Activated B cell treated with CpG ODN at 0.5 μM for 24 hours (primary cell): ENCODE results near the gene KDM8. TPM values are rescaled to one million over a fixed set of nuclear protein-coding genes. Genes with fewer than 3 reads are reported as not detected.

ENCODE experiments used
- ATAC-seq: fragments of 200-7000 bp; cut with Tn5 transposase; one replicate; pipeline ENCODE4 v1.10.0; 2021; ENCODE audit warnings: low read depth, mild to moderate bottlenecking, moderate library complexity
- CTCF ChIA-PET: fragments of 350-600 bp; sonication (Branson Sonifier 250); formaldehyde crosslinking; loops from one replicate; lab custom pipeline; 2021; ENCODE audit warnings: antibody characterized with exemption; lab: Charles Lee
- POLR2A ChIA-PET: fragments of 350-600 bp; sonication (Branson Sonifier 250); formaldehyde crosslinking; loops from one replicate; lab custom pipeline; 2021; ENCODE audit warnings: antibody characterized with exemption; lab: Charles Lee
- DNase-seq: peaks from one replicate; pipeline ENCODE4 v3.0.0; 2022
- H3K27ac Mint-ChIP-seq: one replicate; pipeline ENCODE4 v1.8.0; 2020; ENCODE audit warnings: mixed read lengths
- H3K27me3 Mint-ChIP-seq: one replicate; pipeline ENCODE4 v1.8.0; 2021; ENCODE audit warnings: mixed read lengths
- H3K36me3 Mint-ChIP-seq: one replicate; pipeline ENCODE4 v1.8.0; 2021; ENCODE audit warnings: low read depth, mixed read lengths
- H3K4me1 Mint-ChIP-seq: one replicate; pipeline ENCODE4 v1.8.0; 2021; ENCODE audit warnings: mixed read lengths
- H3K4me3 Mint-ChIP-seq: one replicate; pipeline ENCODE4 v1.8.0; 2020; ENCODE audit warnings: mild to moderate bottlenecking, mixed read lengths
- H3K9me3 Mint-ChIP-seq: one replicate; pipeline ENCODE4 v1.8.0; 2020; ENCODE audit warnings: mixed read lengths
- CTCF ChIP-seq: fragments of 200-600 bp; IDR thresholded peaks from one replicate; pipeline ENCODE4 v1.8.0; 2022; ENCODE audit warnings: antibody characterized with exemption, mild to moderate bottlenecking
- intact Hi-C: fragments of 100-400 bp; cut with micrococcal nuclease; formaldehyde crosslinking; loops from one replicate; pipeline ENCODE4 v1.15.1; 2024
- total RNA-seq: library from RNA; stranded (reverse); gene quantifications from 2 replicates; pipeline ENCODE4 v1.2.3, GENCODE V29; 2022

Gene KDM8
- total RNA-seq, 1 donor from 2014 or later = 17.9 TPM

- H3K27ac Mint-ChIP-seq = peak overlapping the region; percentile 89
- H3K27me3 Mint-ChIP-seq = no peaks in the 10 kb centered on the region
- H3K9me3 Mint-ChIP-seq = no peaks in the 10 kb centered on the region
- intact Hi-C loops = no loop called here
- no peak for TF ChIP-seq CTCF
- DNase-seq = no peak
- H3K4me3 Mint-ChIP-seq = peak overlapping the region; percentile 60
- peak; percentile 5 for ATAC-seq
- peaks cover 33% of the 10 kb centered on the region for H3K36me3 Mint-ChIP-seq
- CTCF ChIA-PET = interaction anchor here (0.8 to 3.5 kb wide), 12 partner anchors 19 to 176 kb away, joined by 3 to 21 read pairs (median 4); no protein-coding TSS in a partner anchor
- H3K4me1 Mint-ChIP-seq = peaks cover 92% of the 10 kb centered on the region
- POLR2A ChIA-PET = interaction anchor here (0.8 to 11.1 kb wide), 22 partner anchors 23 to 221 kb away, joined by 3 to 96 read pairs (median 6); partner anchors contain the start of gene KDM8
These were observed 28.4 kb downstream of the KDM8 start for GRCh38 chr16:27231692-27232060.

GRCh38 chr16:27232061-27232900 lies 29.0 kb downstream of the KDM8 start:
- Mint-ChIP-seq H3K27me3 (no peaks in the 10 kb centered on the region), H3K36me3 (peaks cover 33% of the 10 kb centered on the region), H3K4me1 (peaks cover 92% of the 10 kb centered on the region), H3K27ac (peak overlapping the region; percentile 89), H3K9me3 (no peaks in the 10 kb centered on the region), H3K4me3 (peak overlapping the region; percentile 60)
- DNase-seq (peak; percentile 44), ATAC-seq (peak; percentile 65)
- ChIA-PET POLR2A (interaction anchor here (0.8 to 11.1 kb wide), 22 partner anchors 22 to 221 kb away, joined by 3 to 96 read pairs (median 6); partner anchors contain the start of gene KDM8), CTCF (interaction anchor here (0.8 to 3.5 kb wide), 11 partner anchors 18 to 176 kb away, joined by 3 to 21 read pairs (median 4); no protein-coding TSS in a partner anchor)
- intact Hi-C loops = no loop called here
- no peak for TF ChIP-seq CTCF

GRCh38 chr16:27232901-27233625 lies 29.7 kb downstream of the KDM8 start:
- Mint-ChIP-seq H3K4me1 (peaks cover 96% of the 10 kb centered on the region), H3K27ac (peak overlapping the region; percentile 89), H3K36me3 (peaks cover 33% of the 10 kb centered on the region), H3K4me3 (no peak overlapping the region), H3K9me3 (no peaks in the 10 kb centered on the region), H3K27me3 (no peaks in the 10 kb centered on the region)
- ATAC-seq (no peak), DNase-seq (no peak)
- CTCF ChIA-PET = interaction anchor here (0.9 to 5.7 kb wide), 6 partner anchors 21 to 137 kb away, joined by 3 to 98 read pairs (median 18); no protein-coding TSS in a partner anchor
- TF ChIP-seq CTCF = no peak
- intact Hi-C loops = no loop called here
- POLR2A ChIA-PET = interaction anchor here (0.7 to 11.1 kb wide), 14 partner anchors 20 to 219 kb away, joined by 3 to 96 read pairs (median 7); no protein-coding TSS in a partner anchor

- peaks cover 33% of the 10 kb centered on the region for H3K36me3 Mint-ChIP-seq
- DNase-seq = no peak
- no peak for TF ChIP-seq CTCF
- ChIA-PET POLR2A (interaction anchor here (0.7 to 11.1 kb wide), 13 partner anchors 19 to 218 kb away, joined by 3 to 96 read pairs (median 8); no protein-coding TSS in a partner anchor), CTCF (interaction anchor here (0.8 to 5.7 kb wide), 19 partner anchors 13 to 226 kb away, joined by 3 to 98 read pairs (median 6); no protein-coding TSS in a partner anchor)
- peaks cover 99% of the 10 kb centered on the region for H3K4me1 Mint-ChIP-seq
- no peaks in the 10 kb centered on the region for H3K9me3 Mint-ChIP-seq
- no peaks in the 10 kb centered on the region for H3K27me3 Mint-ChIP-seq
- ATAC-seq = no peak
- H3K4me3 Mint-ChIP-seq = no peak overlapping the region
- intact Hi-C loops = loop anchor here (1.0 kb wide), 1 partner anchor 78 kb away; no protein-coding TSS in a partner anchor
- peak overlapping the region; percentile 65 for H3K27ac Mint-ChIP-seq
These were observed 30.4 kb downstream of the KDM8 start for GRCh38 chr16:27233731-27234130.
